Liver (tissue), 9 donors: ENCODE results near the gene MAPRE2. TPM values are rescaled to one million over a fixed set of nuclear protein-coding genes. Genes with fewer than 3 reads are reported as not detected.
A peak's percentile ranks its signal among the peaks of the same experiment; 100 is the strongest.

ENCODE experiments used
- DNase-seq: peaks from one replicate; pipeline ENCODE4 v3.0.0-alpha.2; 2017; ENCODE audit warnings: low spot score
- H3K27ac ChIP-seq, 2 donors: one replicate each; pipeline ENCODE4 v1.7.0; 2013; ENCODE audit warnings: inconsistent platforms in 2 of 2, low read length in 2 of 2, control low read depth in 1 of 2, low read depth in 1 of 2, mild to moderate bottlenecking in 1 of 2
- H3K27me3 ChIP-seq, 4 donors: one replicate each; pipeline versions ENCODE4 v1.6.1 to v1.7.0; 2013; ENCODE audit warnings: low read length in 3 of 4, inconsistent platforms in 1 of 4, mild to moderate bottlenecking in 1 of 4, moderate library complexity in 1 of 4; ENCODE audit not compliant: control insufficient read depth in 4 of 4, insufficient read depth in 4 of 4
- H3K36me3 ChIP-seq, 4 donors: one replicate each; pipeline versions ENCODE4 v1.6.1 to v1.7.0; 2013; ENCODE audit warnings: low read length in 3 of 4, mild to moderate bottlenecking in 3 of 4, low read depth in 1 of 4, moderate library complexity in 1 of 4; ENCODE audit not compliant: control insufficient read depth in 4 of 4, insufficient read depth in 3 of 4
- H3K4me1 ChIP-seq, 4 donors: one replicate each; pipeline versions ENCODE4 v1.6.1 to v1.7.0; 2013; ENCODE audit warnings: low read length in 3 of 4, mild to moderate bottlenecking in 3 of 4, moderate library complexity in 1 of 4; ENCODE audit not compliant: control insufficient read depth in 4 of 4, insufficient read depth in 4 of 4
- H3K4me3 ChIP-seq, 3 donors: one replicate each; pipeline versions ENCODE4 v1.6.1 to v1.7.0; 2013; ENCODE audit warnings: low read length in 3 of 3, control low read depth in 1 of 3, low read depth in 1 of 3, mild to moderate bottlenecking in 1 of 3
- H3K9ac ChIP-seq, 2 donors: one replicate each; pipeline ENCODE4 v1.7.0; 2013; ENCODE audit warnings: low read length in 2 of 2, mild to moderate bottlenecking in 2 of 2, moderate library complexity in 2 of 2, control low read depth in 1 of 2, low read depth in 1 of 2
- H3K9me3 ChIP-seq, 4 donors: one replicate each; pipeline versions ENCODE4 v1.6.1 to v1.7.0; 2013; ENCODE audit warnings: low read length in 3 of 4; ENCODE audit not compliant: control insufficient read depth in 4 of 4
- ATF3 ChIP-seq: IDR thresholded peaks from 2 replicates; pipeline ENCODE4 v1.6.1; 2016; ENCODE audit warnings: antibody characterized with exemption
- CTCF ChIP-seq: fragments of 150-350 bp; IDR thresholded peaks from 2 replicates; pipeline ENCODE4 v1.5.1; 2017; ENCODE audit warnings: improper control_type of control experiment, low read depth, low read length; ENCODE audit not compliant: missing input control
- EGR1 ChIP-seq, 2 donors: IDR thresholded peaks; 2 replicates each; pipeline ENCODE4 v1.6.1; 2016 to 2018; ENCODE audit warnings: antibody characterized with exemption in 2 of 2, low read depth in 2 of 2
- FOXA1 ChIP-seq: IDR thresholded peaks from 2 replicates; pipeline ENCODE4 v1.6.1; 2016; ENCODE audit warnings: antibody characterized with exemption
- FOXA2 ChIP-seq: IDR thresholded peaks from 2 replicates; pipeline ENCODE4 v1.6.1; 2016; ENCODE audit warnings: antibody characterized with exemption
- GABPA ChIP-seq, 2 donors: IDR thresholded peaks in 1 of 2; conservative IDR thresholded peaks in 1 of 2; 2 replicates each; pipeline ENCODE4 v1.6.1; 2016; ENCODE audit warnings: antibody characterized with exemption in 2 of 2, mild to moderate bottlenecking in 1 of 2, moderate library complexity in 1 of 2
- HNF4G ChIP-seq: IDR thresholded peaks from 2 replicates; pipeline ENCODE4 v1.6.1; 2016; ENCODE audit warnings: antibody characterized with exemption
- JUND ChIP-seq, 2 donors: IDR thresholded peaks; 2 replicates each; pipeline ENCODE4 v1.6.1; 2016; ENCODE audit warnings: antibody characterized with exemption in 2 of 2
- NR2F2 ChIP-seq: IDR thresholded peaks from 2 replicates; pipeline ENCODE4 v1.6.1; 2016; ENCODE audit warnings: antibody characterized with exemption
- RAD21 ChIP-seq, 2 donors: IDR thresholded peaks; 2 replicates each; pipeline ENCODE4 v1.6.1; 2016; ENCODE audit warnings: antibody characterized with exemption in 2 of 2, mild to moderate bottlenecking in 2 of 2
- RXRA ChIP-seq, 2 donors: IDR thresholded peaks; 2 replicates each; pipeline ENCODE4 v1.6.1; 2017 to 2018; ENCODE audit warnings: antibody characterized with exemption in 2 of 2, mild to moderate bottlenecking in 1 of 2
- TAF1 ChIP-seq: conservative IDR thresholded peaks from 2 replicates; pipeline ENCODE4 v1.6.1; 2016; ENCODE audit warnings: antibody characterized with exemption, mild to moderate bottlenecking
- YY1 ChIP-seq: IDR thresholded peaks from 2 replicates; pipeline ENCODE4 v1.6.1; 2016; ENCODE audit warnings: antibody characterized with exemption, mild to moderate bottlenecking
- whole genome bisulfite sequencing: extraction: QIAGEN DNeasy Blood & Tissue Kit; methylation state at CpG from one replicate; pipeline ENCODE4 v1.1.7; 2013; 5-methylcytosine and 5-hydroxymethylcytosine counted together
- polyA plus RNA-seq, 2 donors: library from polyadenylated mRNA; stranded (reverse) in 1 of 2; unstranded in 1 of 2; fragments of 200-250 nt in 1 of 2; fragments of >200 nt in 1 of 2; fragmentation: Nextera tagmentation in 1 of 2; extraction: Ambion mirVana in 1 of 2; gene quantifications; one replicate each; pipeline versions ENCODE4 v1.2.1 to v1.2.3, GENCODE V29; 2013 to 2015
- total RNA-seq, 2 donors: library from RNA; depleted of rRNA; stranded (reverse); fragments of >200 nt; gene quantifications; one replicate each; pipeline ENCODE4 v1.2.3, GENCODE V29; 2014
- TF ChIP-seq, protein P1 (sequence below): IDR thresholded peaks from 2 replicates; pipeline ENCODE4 v1.6.1; 2016; ENCODE audit warnings: antibody characterized with exemption
- TF ChIP-seq, protein P2 (sequence below): IDR thresholded peaks from 2 replicates; pipeline ENCODE4 v1.6.1; 2016; ENCODE audit warnings: antibody characterized with exemption
- TF ChIP-seq, protein P3 (sequence below): IDR thresholded peaks from 2 replicates; pipeline ENCODE4 v1.6.1; 2016; ENCODE audit warnings: antibody characterized with exemption, mild to moderate bottlenecking
- donor health status: healthy.
- donor health status: healthy.
- donor health status: healthy.
- donor health status: healthy.
- donor health status: healthy.

MAPRE2 gene
- total and polyA plus RNA-seq, 4 donors, result 7.9 to 12.8 (median 11.0) TPM

GRCh38 chr18:35050028-35050546 is 8.9 kb downstream of the MAPRE2 start:
- no peaks in the 10 kb centered on the region for H3K27me3 ChIP-seq
- peaks cover 5 to 35% (median 13%) of the 10 kb centered on the region in 4 donors for H3K4me1 ChIP-seq
- TF ChIP-seq FOXA2 (no peak), HNF4G (no peak), RAD21 (IDR thresholded peaks at IDR 0.05) (no peak), JUND (IDR thresholded peaks at IDR 0.05) (no peak), CTCF (no peak), YY1 (no peak), ATF3 (no peak), NR2F2 (no peak), GABPA (IDR thresholded peaks at IDR 0.05 in 1 of 2, conservative IDR thresholded peaks at IDR 0.05 in 1 of 2) (no peak), EGR1 (IDR thresholded peaks at IDR 0.05; ENCODE audit: low read depth in 2 of 2) (no peak), TAF1 (no peak), RXRA (IDR thresholded peaks at IDR 0.05) (no peak), FOXA1 (no peak)
- TF ChIP-seq, protein P1, sequence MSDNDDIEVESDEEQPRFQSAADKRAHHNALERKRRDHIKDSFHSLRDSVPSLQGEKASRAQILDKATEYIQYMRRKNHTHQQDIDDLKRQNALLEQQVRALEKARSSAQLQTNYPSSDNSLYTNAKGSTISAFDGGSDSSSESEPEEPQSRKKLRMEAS, result no peak
- TF ChIP-seq, protein P2, sequence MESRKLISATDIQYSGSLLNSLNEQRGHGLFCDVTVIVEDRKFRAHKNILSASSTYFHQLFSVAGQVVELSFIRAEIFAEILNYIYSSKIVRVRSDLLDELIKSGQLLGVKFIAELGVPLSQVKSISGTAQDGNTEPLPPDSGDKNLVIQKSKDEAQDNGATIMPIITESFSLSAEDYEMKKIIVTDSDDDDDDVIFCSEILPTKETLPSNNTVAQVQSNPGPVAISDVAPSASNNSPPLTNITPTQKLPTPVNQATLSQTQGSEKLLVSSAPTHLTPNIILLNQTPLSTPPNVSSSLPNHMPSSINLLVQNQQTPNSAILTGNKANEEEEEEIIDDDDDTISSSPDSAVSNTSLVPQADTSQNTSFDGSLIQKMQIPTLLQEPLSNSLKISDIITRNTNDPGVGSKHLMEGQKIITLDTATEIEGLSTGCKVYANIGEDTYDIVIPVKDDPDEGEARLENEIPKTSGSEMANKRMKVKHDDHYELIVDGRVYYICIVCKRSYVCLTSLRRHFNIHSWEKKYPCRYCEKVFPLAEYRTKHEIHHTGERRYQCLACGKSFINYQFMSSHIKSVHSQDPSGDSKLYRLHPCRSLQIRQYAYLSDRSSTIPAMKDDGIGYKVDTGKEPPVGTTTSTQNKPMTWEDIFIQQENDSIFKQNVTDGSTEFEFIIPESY, result no peak
- TF ChIP-seq, protein P3, sequence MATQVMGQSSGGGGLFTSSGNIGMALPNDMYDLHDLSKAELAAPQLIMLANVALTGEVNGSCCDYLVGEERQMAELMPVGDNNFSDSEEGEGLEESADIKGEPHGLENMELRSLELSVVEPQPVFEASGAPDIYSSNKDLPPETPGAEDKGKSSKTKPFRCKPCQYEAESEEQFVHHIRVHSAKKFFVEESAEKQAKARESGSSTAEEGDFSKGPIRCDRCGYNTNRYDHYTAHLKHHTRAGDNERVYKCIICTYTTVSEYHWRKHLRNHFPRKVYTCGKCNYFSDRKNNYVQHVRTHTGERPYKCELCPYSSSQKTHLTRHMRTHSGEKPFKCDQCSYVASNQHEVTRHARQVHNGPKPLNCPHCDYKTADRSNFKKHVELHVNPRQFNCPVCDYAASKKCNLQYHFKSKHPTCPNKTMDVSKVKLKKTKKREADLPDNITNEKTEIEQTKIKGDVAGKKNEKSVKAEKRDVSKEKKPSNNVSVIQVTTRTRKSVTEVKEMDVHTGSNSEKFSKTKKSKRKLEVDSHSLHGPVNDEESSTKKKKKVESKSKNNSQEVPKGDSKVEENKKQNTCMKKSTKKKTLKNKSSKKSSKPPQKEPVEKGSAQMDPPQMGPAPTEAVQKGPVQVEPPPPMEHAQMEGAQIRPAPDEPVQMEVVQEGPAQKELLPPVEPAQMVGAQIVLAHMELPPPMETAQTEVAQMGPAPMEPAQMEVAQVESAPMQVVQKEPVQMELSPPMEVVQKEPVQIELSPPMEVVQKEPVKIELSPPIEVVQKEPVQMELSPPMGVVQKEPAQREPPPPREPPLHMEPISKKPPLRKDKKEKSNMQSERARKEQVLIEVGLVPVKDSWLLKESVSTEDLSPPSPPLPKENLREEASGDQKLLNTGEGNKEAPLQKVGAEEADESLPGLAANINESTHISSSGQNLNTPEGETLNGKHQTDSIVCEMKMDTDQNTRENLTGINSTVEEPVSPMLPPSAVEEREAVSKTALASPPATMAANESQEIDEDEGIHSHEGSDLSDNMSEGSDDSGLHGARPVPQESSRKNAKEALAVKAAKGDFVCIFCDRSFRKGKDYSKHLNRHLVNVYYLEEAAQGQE, result no peak
- H3K9me3 ChIP-seq, result no peaks in the 10 kb centered on the region
- WGBS, result 66% methylated on average over 1 of the region's 1 CpG
- DNase-seq, result no peak
- no peak overlapping the region for H3K4me3 ChIP-seq
- H3K27ac ChIP-seq, result peak overlapping the region; percentile 60 to 73
- H3K36me3 ChIP-seq, result no peaks in the 10 kb centered on the region
- H3K9ac ChIP-seq, result no peak overlapping the region
